Activated CD8-positive, alpha-beta memory T cell treated with anti-CD3 and anti-CD28 coated beads, Interleukin-2, amount 50 U/mL, for 4 hours (primary cell): ENCODE measurements around the gene B3GALT2.
"Not testable (repeated sequence)": the region's sequence is repeated elsewhere in the genome, so short reads cannot be mapped to it uniquely, and the experiment has no call there.

Experiments
- DNase-seq: peaks from one replicate; pipeline ENCODE4 v3.0.0-alpha.2; 2020

B3GALT2 gene

GRCh38 chr1:193185901-193186731 lies at the start of gene B3GALT2:
TSS of gene B3GALT2 (minus strand) at chr1:193186613. CDS start at chr1:193181562, 5,051 bp downstream.
- no peak for DNase-seq

DNA sequence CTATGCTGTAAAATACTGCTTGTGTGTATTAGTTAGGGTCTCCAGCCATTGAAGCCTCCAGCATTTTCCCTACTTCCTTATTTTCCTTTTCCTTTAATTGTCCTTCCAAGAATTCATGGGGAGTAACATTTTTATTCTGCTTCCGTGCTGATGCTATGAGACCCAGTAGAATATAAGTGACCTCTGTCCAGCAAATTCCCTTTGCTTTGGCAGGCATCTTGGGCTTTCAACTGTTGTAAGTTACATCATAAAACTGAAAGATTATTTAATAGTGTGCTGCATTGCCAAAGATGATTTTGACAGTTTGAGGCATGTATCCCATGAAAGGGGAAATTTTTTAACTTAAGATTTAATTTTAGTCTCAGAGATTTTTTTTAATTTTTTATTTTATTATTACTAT lies 48.1 kb upstream of the B3GALT2 start:
- no peak for DNase-seq

- not testable (repeated sequence) for DNase-seq
Observed at GRCh38 chr1:193231146-193231545, 44.7 kb upstream of the B3GALT2 start.

- DNase-seq, result no peak
Observed at GRCh38 chr1:193229136-193229535, 42.7 kb upstream of the B3GALT2 start.

DNA sequence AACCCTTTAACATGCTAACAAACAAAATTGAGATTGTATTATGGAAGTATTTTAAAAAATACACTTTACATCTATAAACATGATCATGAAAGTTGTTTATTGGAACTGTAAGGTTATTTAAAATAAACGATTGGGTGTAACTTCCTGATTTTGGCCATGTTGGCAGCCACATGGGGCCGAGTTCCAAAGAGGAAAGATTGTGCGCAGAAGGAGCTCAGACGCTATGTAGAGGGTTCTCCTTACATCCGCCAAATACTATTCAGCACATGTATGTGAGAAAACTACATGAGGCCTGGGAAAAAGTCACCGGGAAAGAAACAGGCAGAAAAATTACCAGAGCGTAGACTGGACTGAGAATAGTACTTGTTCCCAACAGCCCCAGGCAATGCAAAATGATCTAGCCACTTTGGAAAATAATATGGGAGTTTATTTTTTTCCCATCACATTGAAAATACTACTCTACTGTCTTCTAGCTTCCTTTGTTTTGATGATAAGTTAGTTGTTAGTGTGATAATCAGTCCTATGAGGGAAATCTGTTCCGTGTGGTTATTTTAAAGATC lies 35.7 kb upstream of the B3GALT2 start:
- no peak for DNase-seq

GRCh38 chr1:193221651-193222050 lies 35.2 kb upstream of the B3GALT2 start:
- DNase-seq, result no peak

- DNase-seq, result no peak
Observed at GRCh38 chr1:193219391-193219790, 33.0 kb upstream of the B3GALT2 start.

GRCh38 chr1:193216920-193217319 lies 30.5 kb upstream of the B3GALT2 start:
- no peak for DNase-seq

DNA sequence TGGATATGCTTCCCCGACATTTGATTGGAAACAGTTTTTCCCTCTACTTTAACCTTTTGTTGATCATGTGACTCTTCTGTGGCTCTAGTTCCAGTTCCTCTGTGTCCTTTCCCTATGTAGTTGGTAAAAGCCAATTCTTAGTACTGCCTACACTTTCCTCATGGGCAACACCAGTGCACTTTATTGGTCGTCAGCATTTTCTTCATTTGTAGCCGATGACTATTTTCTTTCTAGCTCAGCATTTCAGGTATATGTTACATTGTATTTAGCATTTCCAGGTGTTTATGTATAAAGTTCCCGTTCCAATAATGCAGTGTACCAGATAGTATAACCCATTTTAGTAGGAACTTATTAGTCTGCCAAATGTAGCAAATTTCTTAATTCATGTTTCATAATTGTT lies 27.6 kb upstream of the B3GALT2 start:
- DNase-seq, result no peak

DNA sequence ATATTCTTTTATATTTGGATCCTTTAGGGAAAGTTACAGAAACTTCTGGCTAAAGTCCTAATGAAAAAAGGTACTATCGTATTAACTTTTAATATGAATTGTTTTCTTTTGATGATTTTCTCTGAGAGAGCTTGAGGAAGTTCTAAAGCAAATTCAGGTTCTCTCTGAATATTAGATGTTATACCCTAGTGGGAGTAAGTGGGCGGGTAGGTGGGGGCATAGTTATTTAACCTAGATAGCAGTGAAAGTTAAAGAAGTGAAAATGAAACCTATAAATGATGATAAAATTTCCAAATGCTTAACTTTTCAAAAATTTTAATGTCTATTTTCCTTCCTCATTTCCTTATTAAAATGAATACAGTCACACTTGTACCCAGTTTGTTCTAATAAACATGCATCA lies 26.2 kb upstream of the B3GALT2 start:
- DNase-seq, result no peak

- DNase-seq, result no peak
Observed at GRCh38 chr1:193211539-193211938, 25.1 kb upstream of the B3GALT2 start.

DNA sequence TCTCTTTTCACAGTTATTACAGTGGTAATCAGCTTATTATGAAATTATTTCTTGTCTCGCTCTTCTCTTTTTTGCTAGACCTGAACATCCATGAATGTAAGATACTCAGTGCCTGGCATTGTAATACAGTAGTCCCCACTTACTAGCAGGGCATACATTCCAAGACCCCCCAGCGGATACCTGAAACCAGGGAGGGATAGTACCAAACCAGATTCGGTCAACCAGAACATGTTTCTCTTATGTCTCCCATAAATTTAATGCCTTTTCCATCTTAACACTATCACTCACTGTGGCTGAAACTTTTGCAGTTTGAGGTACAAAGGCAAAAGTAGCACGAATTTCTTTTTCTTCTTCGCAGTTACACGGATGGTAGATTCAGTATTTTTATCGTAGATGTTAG lies 24.6 kb upstream of the B3GALT2 start:
- no peak for DNase-seq

GRCh38 chr1:193201021-193201420 lies 14.6 kb upstream of the B3GALT2 start:
- no peak for DNase-seq

DNA sequence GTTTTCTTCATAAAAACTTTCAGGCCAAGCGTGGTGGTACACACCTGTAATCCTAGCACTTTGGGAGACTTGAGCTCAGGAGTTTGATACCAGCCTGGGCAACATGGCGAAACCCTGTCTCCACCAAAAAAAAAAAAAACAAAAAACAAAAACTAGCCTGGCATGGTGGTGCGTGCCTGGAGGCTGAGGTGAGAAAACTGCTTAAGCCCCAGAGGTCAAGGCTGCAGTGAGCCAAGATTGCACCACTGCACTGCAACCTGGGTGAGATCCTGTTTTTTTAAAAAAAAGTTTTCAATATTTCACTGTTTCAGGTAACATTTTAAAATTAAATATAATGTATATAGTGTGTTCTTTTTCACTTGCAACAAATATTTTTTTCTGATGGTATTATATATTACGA lies 13.5 kb upstream of the B3GALT2 start:
- DNase-seq, result no peak

GRCh38 chr1:193192586-193192985 lies 6.2 kb upstream of the B3GALT2 start:
- DNase-seq, result no peak

DNA sequence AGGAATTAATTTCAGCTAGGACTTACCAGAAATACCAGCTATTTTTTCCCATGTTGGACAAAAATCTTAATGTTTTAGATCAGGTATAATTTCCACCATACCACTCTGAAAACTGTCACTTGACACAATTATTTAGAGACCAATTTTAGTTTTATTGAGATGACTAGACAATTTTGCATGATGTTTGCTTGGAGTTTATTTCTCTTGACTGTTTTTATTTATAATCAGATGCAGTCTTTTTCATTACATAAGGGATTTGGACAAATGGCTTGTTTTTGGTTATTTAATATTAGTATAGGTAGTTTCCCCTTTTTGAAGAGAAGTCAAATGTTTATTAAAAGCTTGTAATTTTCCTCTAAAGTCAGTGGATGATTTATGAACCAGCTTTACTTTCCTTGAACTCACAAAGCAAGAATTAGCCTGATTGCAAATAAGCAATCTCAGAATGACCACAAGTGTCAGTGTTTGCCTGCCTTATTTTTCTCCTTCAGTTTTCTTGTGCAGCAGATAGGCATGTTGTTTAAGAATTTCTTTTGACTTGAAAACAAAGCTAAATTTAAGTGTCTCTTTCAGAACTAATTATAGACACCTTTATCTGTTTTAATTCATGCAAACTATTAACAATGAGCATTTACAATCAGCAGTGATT lies 3.8 kb upstream of the B3GALT2 start:
- no peak for DNase-seq

GRCh38 chr1:193189442-193190095 lies 3.2 kb upstream of the B3GALT2 start:
- DNase-seq, result no peak

DNA sequence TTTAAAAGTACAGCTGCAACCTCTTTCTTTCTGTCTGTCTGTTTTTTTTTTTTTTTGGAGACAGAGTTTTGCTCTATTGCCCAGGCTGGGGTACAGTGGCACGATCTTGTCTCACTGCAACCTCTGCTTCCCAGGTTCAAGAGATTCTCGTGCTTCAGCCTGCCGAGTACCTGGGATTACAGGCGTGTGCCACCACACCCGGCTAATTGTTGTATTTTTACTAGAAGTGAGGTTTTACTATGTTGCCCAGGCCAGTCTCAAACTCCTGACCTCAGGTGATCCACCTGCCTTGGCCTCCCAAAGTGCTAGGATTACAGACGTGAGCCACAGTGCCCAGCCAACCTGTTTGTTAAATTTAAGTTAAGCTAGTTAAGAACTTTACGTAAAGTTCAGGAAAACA lies 2.5 kb upstream of the B3GALT2 start:
- not testable (repeated sequence) for DNase-seq

DNA sequence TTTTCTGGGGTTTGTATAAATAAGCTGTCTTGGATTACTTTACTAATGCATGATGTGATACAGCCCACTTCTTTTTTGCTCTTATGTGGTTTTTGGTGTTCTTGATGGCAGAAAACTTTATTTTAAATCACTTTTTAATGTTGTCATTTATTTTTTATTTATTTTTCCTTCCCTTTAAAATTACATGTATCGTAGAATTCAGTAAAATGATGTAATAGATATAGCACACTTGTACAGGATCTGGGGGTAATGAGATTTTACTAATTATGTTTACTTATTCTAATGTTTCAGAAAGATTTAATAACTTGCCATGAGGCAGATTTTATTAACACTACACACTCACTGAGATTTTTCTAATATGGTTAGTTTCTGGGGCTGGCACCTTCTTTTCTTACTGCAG lies 701 bp upstream of the B3GALT2 start:
- no peak for DNase-seq

DNA sequence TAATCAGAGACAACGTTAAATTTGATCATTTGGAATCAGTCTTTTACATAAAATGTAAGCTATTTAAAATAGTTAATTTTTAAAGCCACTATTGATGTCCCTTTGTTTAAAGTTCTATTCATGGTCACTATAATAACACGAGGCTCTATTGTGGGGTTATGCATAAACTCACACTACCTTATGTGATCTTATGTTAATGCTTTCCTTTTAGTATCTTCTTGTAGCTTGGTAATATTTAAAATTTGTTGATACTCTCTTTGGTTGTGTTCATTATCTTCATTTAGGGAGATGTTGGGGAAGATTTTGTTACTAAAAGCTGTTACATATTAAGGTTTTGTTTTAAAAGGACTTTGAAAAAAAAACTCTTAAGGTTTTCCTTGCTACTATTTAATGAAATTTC lies 1.2 kb downstream of the B3GALT2 start:
- DNase-seq, result no peak

DNA sequence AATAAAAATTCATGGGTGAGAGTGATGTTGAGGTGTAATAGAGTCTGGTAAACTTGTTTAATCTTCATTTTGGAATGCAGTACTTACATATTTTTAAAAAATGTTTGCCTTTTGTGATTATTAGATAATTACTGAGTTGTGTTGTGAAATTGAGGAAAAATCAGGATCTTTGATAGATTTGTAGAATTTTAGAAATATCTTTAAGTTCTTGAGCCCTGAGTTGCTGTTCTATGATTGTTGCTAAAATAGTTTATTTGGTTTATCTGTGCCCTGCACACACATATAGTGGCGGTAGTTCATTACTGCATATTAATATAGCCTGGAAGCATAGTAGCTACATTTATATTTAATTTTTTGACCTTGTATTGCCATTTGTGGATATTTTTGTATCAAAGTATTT lies 1.6 kb downstream of the B3GALT2 start:
- no peak for DNase-seq

DNA sequence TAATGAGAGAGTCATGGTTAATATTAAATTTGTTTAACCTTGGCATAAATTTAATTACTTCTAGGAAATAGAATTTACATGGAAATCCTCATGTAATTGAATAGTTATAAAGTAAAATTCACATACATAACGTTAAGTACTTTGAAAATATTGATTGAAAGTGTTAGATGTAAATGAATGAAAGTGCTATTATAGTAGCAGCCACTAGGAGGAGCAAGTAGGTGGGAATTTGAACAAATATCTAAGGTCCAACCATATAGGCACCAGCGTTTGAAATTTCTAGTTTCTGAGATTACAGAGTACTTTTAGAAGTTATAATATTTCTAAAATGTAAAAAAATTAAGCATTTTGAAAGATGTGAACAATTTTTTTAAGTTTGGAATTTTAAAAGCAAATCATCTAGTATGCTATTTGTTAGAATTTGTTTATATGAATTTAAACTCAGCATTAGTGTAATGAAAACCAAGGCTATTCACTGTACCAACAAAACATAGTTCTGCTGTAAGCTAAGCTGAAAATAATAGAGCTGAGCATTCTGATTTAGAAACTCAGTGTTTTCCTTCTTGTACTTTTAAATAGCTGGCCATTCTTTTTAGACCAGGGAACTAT lies 3.3 kb downstream of the B3GALT2 start:
- DNase-seq, result no peak

DNA sequence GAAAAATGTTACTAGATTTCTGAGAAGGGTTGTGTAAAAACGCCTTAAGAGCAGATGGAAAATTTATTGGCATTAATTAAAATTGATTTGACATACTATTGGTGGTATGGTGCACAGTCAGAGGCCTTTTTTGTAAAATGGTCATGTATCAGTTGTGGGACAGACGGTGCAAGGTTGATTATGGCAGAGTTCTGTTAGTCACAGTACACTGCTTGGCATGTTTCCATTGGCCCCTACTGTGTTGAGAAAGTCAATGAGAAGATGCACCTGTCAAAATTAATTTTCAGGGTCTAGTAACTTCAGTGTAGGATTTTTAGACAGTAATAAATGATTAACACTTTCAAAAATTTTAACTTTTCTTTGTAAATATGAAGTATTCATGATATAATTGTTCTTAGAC lies 4.4 kb downstream of the B3GALT2 start:
- no peak for DNase-seq
